IMR-90 (cell line): Measurements from ENCODE around the gene RAB38. TPM values are rescaled to one million over a fixed set of nuclear protein-coding genes. Genes with fewer than 3 reads are reported as not detected.

ENCODE experiments used
- ATAC-seq: fragments of 200-7000 bp; cut with Tn5 transposase; 2 replicates; pipeline ENCODE4 v1.9.1; 2020; ENCODE audit warnings: low read depth, mild to moderate bottlenecking, moderate library complexity
- BruUV-seq: library from RNA; stranded (reverse); fragments of 400-500 nt; replicated peaks from 2 replicates; lab custom pipeline; 2021; lab: Mats Ljungman, UMichigan
- CTCF ChIA-PET: fragments of 300-600 bp; formaldehyde crosslinking; extraction: SDS; loops from one replicate; lab custom pipeline; 2021; ENCODE audit warnings: antibody characterized with exemption; lab: Yijun Ruan, JAX
- POLR2A ChIA-PET: fragments of 300-600 bp; sonication (Branson Sonifier 250); formaldehyde crosslinking; loops from one replicate; lab custom pipeline; 2022; ENCODE audit warnings: antibody characterized with exemption; ENCODE audit not compliant: unreplicated experiment; lab: Charles Lee
- DNase-seq: peaks from one replicate; pipeline ENCODE4 v3.0.0; 2013
- H2AFZ ChIP-seq: replicated peaks from 2 replicates; pipeline ENCODE3; 2013; ENCODE audit warnings: low read length, mild to moderate bottlenecking; ENCODE audit not compliant: poor library complexity
- H2AK5ac ChIP-seq: 2 replicates; pipeline ENCODE4 v1.6.1; 2013; ENCODE audit warnings: low read depth, low read length, inconsistent platforms
- H2AK9ac ChIP-seq: replicated peaks from 2 replicates; pipeline ENCODE3; 2013; ENCODE audit warnings: mild to moderate bottlenecking, low read depth, low read length, moderate library complexity; ENCODE audit not compliant: poor library complexity
- H2BK120ac ChIP-seq: 2 replicates; pipeline ENCODE4 v1.6.1; 2013; ENCODE audit warnings: low read depth, low read length, inconsistent platforms
- H2BK15ac ChIP-seq: 3 replicates; pipeline ENCODE4 v1.6.1; 2013; ENCODE audit warnings: low read depth, low read length, inconsistent platforms
- H2BK20ac ChIP-seq: 2 replicates; pipeline ENCODE4 v1.6.1; 2013; ENCODE audit warnings: low read depth, mild to moderate bottlenecking, inconsistent platforms, low read length, moderate library complexity
- H2BK5ac ChIP-seq: 2 replicates; pipeline ENCODE4 v1.6.1; 2013; ENCODE audit warnings: mild to moderate bottlenecking, low read depth, low read length, inconsistent platforms; ENCODE audit not compliant: poor library complexity, severe bottlenecking
- H3K14ac ChIP-seq: replicated peaks from 2 replicates; pipeline ENCODE4 v1.6.1; 2013; ENCODE audit warnings: low read depth, low read length, inconsistent platforms
- H3K18ac ChIP-seq: 2 replicates; pipeline ENCODE4 v1.6.1; 2013; ENCODE audit warnings: low read depth, low read length, control low read depth
- H3K23ac ChIP-seq: 2 replicates; pipeline ENCODE4 v1.6.1; 2013; ENCODE audit warnings: low read depth, low read length, inconsistent platforms
- H3K27ac ChIP-seq: 2 replicates; pipeline ENCODE4 v1.5.1; 2013; ENCODE audit warnings: mild to moderate bottlenecking, control low read depth, low read length; ENCODE audit not compliant: insufficient read depth
- H3K27me3 ChIP-seq: 2 replicates; pipeline ENCODE4 v1.6.1; 2013; ENCODE audit warnings: low read length; ENCODE audit not compliant: control insufficient read depth, insufficient read depth
- H3K36me3 ChIP-seq: 2 replicates; pipeline ENCODE4 v1.6.1; 2013; ENCODE audit warnings: low read length, mixed read lengths; ENCODE audit not compliant: control insufficient read depth, insufficient read depth
- H3K4ac ChIP-seq: 2 replicates; pipeline ENCODE4 v1.6.1; 2013; ENCODE audit warnings: low read depth, low read length, inconsistent platforms
- H3K4me1 ChIP-seq: 2 replicates; pipeline ENCODE4 v1.6.1; 2013; ENCODE audit warnings: low read length, mixed read lengths; ENCODE audit not compliant: control insufficient read depth, insufficient read depth
- H3K4me2 ChIP-seq: 2 replicates; pipeline ENCODE4 v1.6.1; 2013; ENCODE audit warnings: low read depth, mild to moderate bottlenecking, control low read depth, low read length, moderate library complexity
- H3K4me3 ChIP-seq: 2 replicates; pipeline ENCODE4 v1.5.1; 2013; ENCODE audit warnings: low read depth, mild to moderate bottlenecking, control low read depth, low read length, moderate library complexity; ENCODE audit not compliant: insufficient read depth
- H3K56ac ChIP-seq: 2 replicates; pipeline ENCODE4 v1.6.1; 2013; ENCODE audit warnings: low read length, inconsistent platforms; ENCODE audit not compliant: insufficient read depth; ENCODE audit errors: extremely low read depth
- H3K79me1 ChIP-seq, 2 experiments: 2 replicates each; pipeline ENCODE4 v1.6.1; 2013; ENCODE audit warnings: low read length in 2 of 2, inconsistent platforms in 1 of 2, low read depth in 1 of 2
- H3K9ac ChIP-seq: 2 replicates; pipeline ENCODE4 v1.6.1; 2013; ENCODE audit warnings: low read depth, low read length, control low read depth
- H3K9me1 ChIP-seq: 2 replicates; pipeline ENCODE4 v1.6.1; 2013; ENCODE audit warnings: low read length, inconsistent platforms; ENCODE audit not compliant: insufficient read depth
- H3K9me3 ChIP-seq: 2 replicates; pipeline ENCODE4 v1.6.1; 2013; ENCODE audit warnings: low read length; ENCODE audit not compliant: control insufficient read depth, insufficient read depth
- H4K20me1 ChIP-seq: 2 replicates; pipeline ENCODE4 v1.6.1; 2013; ENCODE audit warnings: low read length, inconsistent platforms; ENCODE audit not compliant: insufficient read depth
- H4K5ac ChIP-seq: 2 replicates; pipeline ENCODE4 v1.6.1; 2013; ENCODE audit warnings: mild to moderate bottlenecking, low read depth, low read length, control low read depth
- H4K8ac ChIP-seq, 2 experiments: 2 replicates each; pipeline ENCODE4 v1.6.1; 2013; ENCODE audit warnings: low read depth in 2 of 2, low read length in 2 of 2, control low read depth in 1 of 2, inconsistent platforms in 1 of 2
- H4K91ac ChIP-seq: 2 replicates; pipeline ENCODE4 v1.6.1; 2013; ENCODE audit warnings: low read depth, low read length, inconsistent platforms; ENCODE audit not compliant: insufficient read depth
- BHLHE40 ChIP-seq: fragments of 150-350 bp; IDR thresholded peaks from 2 replicates; pipeline ENCODE4 v1.6.1; 2016; ENCODE audit warnings: mild to moderate bottlenecking, low read depth, low read length
- CEBPB ChIP-seq: IDR thresholded peaks from 2 replicates; pipeline ENCODE4 v1.6.1; 2012; ENCODE audit warnings: low read depth, low read length, improper control_type of control experiment
- CHD1 ChIP-seq: IDR thresholded peaks from 2 replicates; pipeline ENCODE4 v1.6.1; 2012; ENCODE audit warnings: low read depth, low read length, improper control_type of control experiment
- FOS ChIP-seq: fragments of 150-350 bp; IDR thresholded peaks from 2 replicates; pipeline ENCODE4 v1.6.1; 2016; ENCODE audit warnings: low read depth, low read length
- MAFK ChIP-seq: IDR thresholded peaks from 2 replicates; pipeline ENCODE4 v1.6.1; 2012; ENCODE audit warnings: low read depth, low read length, improper control_type of control experiment
- MAZ ChIP-seq: IDR thresholded peaks from 2 replicates; pipeline ENCODE4 v1.6.1; 2012; ENCODE audit warnings: low read depth, mild to moderate bottlenecking, low read length, improper control_type of control experiment, moderate library complexity, borderline replicate concordance
- MXI1 ChIP-seq: IDR thresholded peaks from 2 replicates; pipeline ENCODE4 v1.6.1; 2012; ENCODE audit warnings: low read depth, mild to moderate bottlenecking, low read length, moderate library complexity, borderline replicate concordance
- NFE2L2 ChIP-seq: fragments of 150-350 bp; IDR thresholded peaks from 2 replicates; pipeline ENCODE4 v1.6.1; 2016; ENCODE audit warnings: low read depth, mild to moderate bottlenecking, low read length
- POLR2A ChIP-seq: IDR thresholded peaks from 2 replicates; pipeline ENCODE4 v1.6.1; 2012; ENCODE audit warnings: mild to moderate bottlenecking, low read depth, low read length
- RAD21 ChIP-seq: IDR thresholded peaks from 2 replicates; pipeline ENCODE4 v1.6.1; 2012; ENCODE audit warnings: low read length, improper control_type of control experiment
- RCOR1 ChIP-seq: IDR thresholded peaks from 2 replicates; pipeline ENCODE4 v1.6.1; 2012; ENCODE audit warnings: mild to moderate bottlenecking, low read length, improper control_type of control experiment; ENCODE audit not compliant: insufficient replicate concordance
- RFX5 ChIP-seq: IDR thresholded peaks from 2 replicates; pipeline ENCODE4 v1.8.0; 2012; ENCODE audit warnings: low read depth, mild to moderate bottlenecking, low read length, moderate library complexity
- SMC3 ChIP-seq: fragments of 150-350 bp; IDR thresholded peaks from 2 replicates; pipeline ENCODE4 v1.6.1; 2016; ENCODE audit warnings: low read depth, mild to moderate bottlenecking, antibody characterized with exemption, low read length, moderate library complexity
- USF2 ChIP-seq: fragments of 150-350 bp; IDR thresholded peaks from 2 replicates; pipeline ENCODE4 v1.6.1; 2017; ENCODE audit warnings: mild to moderate bottlenecking, antibody characterized with exemption, low read length, low read depth
- WGBS, 2 experiments: methylation state at CpG; one replicate each; pipeline versions ENCODE4 v1.1.5 to v1.1.7; 2013; ENCODE audit warnings: missing lambda C conversion rate in 2 of 2; ENCODE audit not compliant: insufficient read length in 1 of 2; ENCODE audit errors: extremely low coverage in 2 of 2; 5-methylcytosine and 5-hydroxymethylcytosine counted together
- dilution Hi-C: fragments of 300-500 bp; cut with HindIII; formaldehyde crosslinking; loops from one replicate; pipeline ENCODE4 v1.14.3; 2018; ENCODE audit warnings: low sequenced_read_pairs; ENCODE audit not compliant: unreplicated experiment
- in situ Hi-C: fragments of 300-500 bp; cut with MboI; formaldehyde crosslinking; loops from 3 replicates; pipeline ENCODE4 v1.14.3; 2019; ENCODE audit warnings: low sequenced_read_pairs, inconsistent platforms, mixed read lengths
- intact Hi-C: fragments of 100-400 bp; cut with micrococcal nuclease; formaldehyde crosslinking; loops from 2 replicates; pipeline ENCODE4 v1.10.0; 2022
- polyA plus RNA-seq, 3 experiments: library from polyadenylated mRNA; depleted of rRNA; stranded (reverse); fragments of >200 nt; gene quantifications; 2 replicates each; pipeline ENCODE4 v1.2.3, GENCODE V29; 2012; ENCODE audit warnings: low replicate concordance in 1 of 3
- total RNA-seq: library from RNA; depleted of rRNA; stranded (reverse); fragments of >200 nt; gene quantifications from 2 replicates; pipeline ENCODE4 v1.2.3, GENCODE V29; 2012
- TF ChIP-seq, protein P1 (sequence below): conservative IDR thresholded peaks from 2 replicates; pipeline ENCODE4 v1.5.1; 2012; ENCODE audit warnings: mild to moderate bottlenecking, low read depth, low read length, improper control_type of control experiment
- TF ChIP-seq, protein P2 (sequence below): fragments of 150-350 bp; IDR thresholded peaks from 2 replicates; pipeline ENCODE4 v1.6.1; 2016; ENCODE audit warnings: low read depth, mild to moderate bottlenecking, low read length, moderate library complexity, borderline replicate concordance

RAB38 gene
- total and polyA plus RNA-seq, 2 of the 4 experiments (the other 2 are of a cell fraction): 5.0 to 6.5 TPM

DNA sequence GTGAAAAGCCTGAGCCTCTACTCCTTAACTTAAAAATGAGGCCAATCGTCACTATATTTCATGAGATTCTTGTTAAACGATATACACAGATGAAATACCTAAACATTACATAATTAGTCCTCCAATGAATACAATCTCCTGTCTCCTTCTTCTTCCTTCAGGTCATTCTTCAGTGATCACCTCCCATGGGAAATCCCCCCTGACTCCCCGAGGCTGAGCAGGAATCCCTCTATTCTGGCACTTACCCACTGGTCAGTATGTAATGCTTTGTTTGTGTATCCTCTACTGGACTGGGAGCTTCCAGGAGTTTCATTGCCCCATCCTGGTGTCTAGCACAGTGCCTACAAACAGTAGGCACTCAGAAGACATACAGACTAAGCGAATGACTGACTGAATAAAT lies 52.3 kb downstream of the RAB38 start:
- no peak for ATAC-seq
- dilution Hi-C loops: no loop called here

More for the DNA sequence above, 52.3 kb downstream of the RAB38 start:
- POLR2A ChIA-PET: no interaction called here
- intact Hi-C loops (no loop called here), in situ Hi-C loops (no loop called here)
- Histone ChIP-seq H3K56ac (no peak overlapping the region), H3K36me3 (no peaks in the 10 kb centered on the region), H2AK5ac (no peak overlapping the region), H2AK9ac (no peak overlapping the region), H3K9me1 (no peaks in the 10 kb centered on the region; the same call in 1 of the 2 replicates), H3K4me3 (no peak overlapping the region), H4K20me1 (no peaks in the 10 kb centered on the region), H4K5ac (no peak overlapping the region), H3K4me1 (no peaks in the 10 kb centered on the region), H4K91ac (no peak overlapping the region), H3K9me3 (no peaks in the 10 kb centered on the region), H3K23ac (no peak overlapping the region), H3K27ac (no peak overlapping the region), H2BK20ac (no peak overlapping the region), H2BK5ac (no peak overlapping the region), H3K4me2 (no peak overlapping the region), H3K9ac (no peak overlapping the region), H3K14ac (no peak overlapping the region), H3K4ac (no peak overlapping the region), H2AFZ (no peak overlapping the region), H3K79me1 (no peaks in the 10 kb centered on the region), H2BK15ac (no peak overlapping the region), H3K27me3 (no peaks in the 10 kb centered on the region), H4K8ac (no peak overlapping the region), H3K18ac (no peak overlapping the region), H2BK120ac (no peak overlapping the region)
- TF ChIP-seq NFE2L2: no peak
- TF ChIP-seq POLR2A: no peak
- TF ChIP-seq RFX5: no peak
- no peak for TF ChIP-seq RAD21
- TF ChIP-seq FOS: no peak
- TF ChIP-seq MXI1: no peak
- TF ChIP-seq, protein P1, sequence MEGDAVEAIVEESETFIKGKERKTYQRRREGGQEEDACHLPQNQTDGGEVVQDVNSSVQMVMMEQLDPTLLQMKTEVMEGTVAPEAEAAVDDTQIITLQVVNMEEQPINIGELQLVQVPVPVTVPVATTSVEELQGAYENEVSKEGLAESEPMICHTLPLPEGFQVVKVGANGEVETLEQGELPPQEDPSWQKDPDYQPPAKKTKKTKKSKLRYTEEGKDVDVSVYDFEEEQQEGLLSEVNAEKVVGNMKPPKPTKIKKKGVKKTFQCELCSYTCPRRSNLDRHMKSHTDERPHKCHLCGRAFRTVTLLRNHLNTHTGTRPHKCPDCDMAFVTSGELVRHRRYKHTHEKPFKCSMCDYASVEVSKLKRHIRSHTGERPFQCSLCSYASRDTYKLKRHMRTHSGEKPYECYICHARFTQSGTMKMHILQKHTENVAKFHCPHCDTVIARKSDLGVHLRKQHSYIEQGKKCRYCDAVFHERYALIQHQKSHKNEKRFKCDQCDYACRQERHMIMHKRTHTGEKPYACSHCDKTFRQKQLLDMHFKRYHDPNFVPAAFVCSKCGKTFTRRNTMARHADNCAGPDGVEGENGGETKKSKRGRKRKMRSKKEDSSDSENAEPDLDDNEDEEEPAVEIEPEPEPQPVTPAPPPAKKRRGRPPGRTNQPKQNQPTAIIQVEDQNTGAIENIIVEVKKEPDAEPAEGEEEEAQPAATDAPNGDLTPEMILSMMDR: no peak
- no peak for TF ChIP-seq SMC3
- TF ChIP-seq BHLHE40: no peak
- TF ChIP-seq RCOR1: no peak
- no peak for TF ChIP-seq CEBPB
- TF ChIP-seq, protein P2, sequence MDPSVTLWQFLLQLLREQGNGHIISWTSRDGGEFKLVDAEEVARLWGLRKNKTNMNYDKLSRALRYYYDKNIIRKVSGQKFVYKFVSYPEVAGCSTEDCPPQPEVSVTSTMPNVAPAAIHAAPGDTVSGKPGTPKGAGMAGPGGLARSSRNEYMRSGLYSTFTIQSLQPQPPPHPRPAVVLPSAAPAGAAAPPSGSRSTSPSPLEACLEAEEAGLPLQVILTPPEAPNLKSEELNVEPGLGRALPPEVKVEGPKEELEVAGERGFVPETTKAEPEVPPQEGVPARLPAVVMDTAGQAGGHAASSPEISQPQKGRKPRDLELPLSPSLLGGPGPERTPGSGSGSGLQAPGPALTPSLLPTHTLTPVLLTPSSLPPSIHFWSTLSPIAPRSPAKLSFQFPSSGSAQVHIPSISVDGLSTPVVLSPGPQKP: no peak
- TF ChIP-seq CHD1: no peak
- TF ChIP-seq MAFK: no peak
- no peak for TF ChIP-seq MAZ
- no peak for TF ChIP-seq USF2
- DNase-seq: no peak
- CTCF ChIA-PET: interaction anchor here (0.6 kb wide), 1 partner anchor 211 kb away, joined by 5 read pairs; no protein-coding TSS in a partner anchor
- WGBS, 2 experiments: no CpG with 5 or more reads among the region's 4 CpGs
- BruUV-seq: no TSS peak
